Endothelial cell of umbilical vein (primary cell): ENCODE measurements around the gene OLFM2.

ENCODE experiments used
- EZH2 ChIP-seq: IDR thresholded peaks from 2 replicates; pipeline ENCODE4 v1.6.1; 2012; ENCODE audit warnings: borderline replicate concordance, low read depth, mild to moderate bottlenecking, moderate library complexity, low read length, inconsistent platforms; ENCODE audit not compliant: severe bottlenecking
- GATA2 ChIP-seq: IDR thresholded peaks from 2 replicates; pipeline ENCODE4 v1.7.0; 2011; ENCODE audit warnings: low read depth, mild to moderate bottlenecking, moderate library complexity, mixed read lengths, low read length; ENCODE audit not compliant: insufficient read length, insufficient read depth
- JUN ChIP-seq: IDR thresholded peaks from 2 replicates; pipeline ENCODE4 v1.6.1; 2011; ENCODE audit warnings: borderline replicate concordance, low read depth; ENCODE audit not compliant: insufficient read length, insufficient read depth
- MYC ChIP-seq: IDR thresholded peaks from one replicate; pipeline ENCODE4 v1.6.1; 2011; ENCODE audit warnings: mild to moderate bottlenecking, low read depth, low read length
- POLR2A ChIP-seq: IDR thresholded peaks from 2 replicates; pipeline ENCODE4 v1.6.1; 2012; ENCODE audit warnings: low read depth, mild to moderate bottlenecking, control low read depth, low read length
- POLR2AphosphoS5 ChIP-seq: IDR thresholded peaks from 2 replicates; pipeline ENCODE4 v1.6.1; 2012; ENCODE audit warnings: low read depth, mild to moderate bottlenecking, control low read depth, low read length, moderate library complexity; ENCODE audit not compliant: insufficient read depth
- TF ChIP-seq, protein P1 (sequence below): IDR thresholded peaks from 2 replicates; pipeline ENCODE4 v1.6.1; 2011; ENCODE audit not compliant: insufficient read depth, insufficient read length
- TF ChIP-seq, protein P2 (sequence below), 2 donors: IDR thresholded peaks; 1 replicate in 1 of 2; 2 replicates in 1 of 2; pipeline ENCODE4 v1.5.1; 2011; ENCODE audit warnings: low read length in 2 of 2, mild to moderate bottlenecking in 2 of 2, moderate library complexity in 2 of 2, control low read depth in 1 of 2, inconsistent platforms in 1 of 2, low read depth in 1 of 2; ENCODE audit not compliant: insufficient read depth in 1 of 2; ENCODE audit errors: extremely low read depth in 1 of 2

DNA sequence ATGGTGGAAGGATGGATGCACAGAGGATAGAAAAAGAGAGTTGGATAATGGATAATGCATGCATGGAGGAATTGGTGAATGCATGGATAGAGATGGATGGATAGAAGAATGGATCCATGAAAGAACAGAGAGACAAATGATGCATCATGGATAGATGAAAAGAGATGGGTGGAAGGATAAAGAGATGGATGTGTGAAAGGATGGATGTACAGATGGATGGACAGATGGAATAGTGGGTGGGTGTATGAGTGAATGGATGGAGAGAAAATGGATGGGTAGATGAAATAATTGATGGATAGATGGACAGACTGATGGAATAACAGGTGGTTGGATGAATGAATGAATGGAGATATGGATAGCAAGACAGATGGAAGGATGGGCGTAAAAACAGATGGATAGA lies 25.7 kb downstream of the OLFM2 start:
- TF ChIP-seq, protein P1, sequence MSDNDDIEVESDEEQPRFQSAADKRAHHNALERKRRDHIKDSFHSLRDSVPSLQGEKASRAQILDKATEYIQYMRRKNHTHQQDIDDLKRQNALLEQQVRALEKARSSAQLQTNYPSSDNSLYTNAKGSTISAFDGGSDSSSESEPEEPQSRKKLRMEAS: no peak
- TF ChIP-seq, protein P2, sequence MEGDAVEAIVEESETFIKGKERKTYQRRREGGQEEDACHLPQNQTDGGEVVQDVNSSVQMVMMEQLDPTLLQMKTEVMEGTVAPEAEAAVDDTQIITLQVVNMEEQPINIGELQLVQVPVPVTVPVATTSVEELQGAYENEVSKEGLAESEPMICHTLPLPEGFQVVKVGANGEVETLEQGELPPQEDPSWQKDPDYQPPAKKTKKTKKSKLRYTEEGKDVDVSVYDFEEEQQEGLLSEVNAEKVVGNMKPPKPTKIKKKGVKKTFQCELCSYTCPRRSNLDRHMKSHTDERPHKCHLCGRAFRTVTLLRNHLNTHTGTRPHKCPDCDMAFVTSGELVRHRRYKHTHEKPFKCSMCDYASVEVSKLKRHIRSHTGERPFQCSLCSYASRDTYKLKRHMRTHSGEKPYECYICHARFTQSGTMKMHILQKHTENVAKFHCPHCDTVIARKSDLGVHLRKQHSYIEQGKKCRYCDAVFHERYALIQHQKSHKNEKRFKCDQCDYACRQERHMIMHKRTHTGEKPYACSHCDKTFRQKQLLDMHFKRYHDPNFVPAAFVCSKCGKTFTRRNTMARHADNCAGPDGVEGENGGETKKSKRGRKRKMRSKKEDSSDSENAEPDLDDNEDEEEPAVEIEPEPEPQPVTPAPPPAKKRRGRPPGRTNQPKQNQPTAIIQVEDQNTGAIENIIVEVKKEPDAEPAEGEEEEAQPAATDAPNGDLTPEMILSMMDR (IDR thresholded peaks at IDR 0.05; ENCODE audit: extremely low read depth in 1 of 2, insufficient read depth in 1 of 2, low read depth in 1 of 2, low read length in 2 of 2): no peak
- no peak for TF ChIP-seq GATA2
- no peak for TF ChIP-seq JUN
- TF ChIP-seq EZH2: no peak
- no peak for TF ChIP-seq POLR2AphosphoS5
- no peak for TF ChIP-seq POLR2A
- TF ChIP-seq MYC: no peak
